Keratinocyte (primary cell): ENCODE results near the gene CORO1C. TPM values are rescaled to one million over a fixed set of nuclear protein-coding genes. Genes with fewer than 3 reads are reported as not detected.

ENCODE experiments used
- DNase-seq: peaks from one replicate; pipeline ENCODE4 v3.0.0-alpha.2; 2011; ENCODE audit warnings: low read depth, missing footprints, low spot score
- FAIRE-seq: peaks from 2 replicates; lab custom pipeline; 2011; peaks lifted over from hg19 to GRCh38; lab: Jason Lieb, UNC
- H2AFZ ChIP-seq: 2 replicates; pipeline ENCODE4 v1.6.0; 2012; ENCODE audit warnings: low read length, control low read depth, inconsistent platforms; ENCODE audit not compliant: control insufficient read depth
- H3K27ac ChIP-seq: 2 replicates; pipeline ENCODE4 v1.5.1; 2011; ENCODE audit warnings: low read length; ENCODE audit not compliant: control insufficient read depth, insufficient read depth
- H3K27me3 ChIP-seq: 3 replicates; pipeline ENCODE4 v1.6.0; 2011; ENCODE audit warnings: low read length; ENCODE audit not compliant: control insufficient read depth, insufficient read depth; ENCODE audit errors: extremely low read depth
- H3K36me3 ChIP-seq, 2 experiments: 2 replicates in 1 of 2; 3 replicates in 1 of 2; pipeline ENCODE4 v1.5.1; 2011; ENCODE audit warnings: low read length in 2 of 2, mild to moderate bottlenecking in 1 of 2; ENCODE audit not compliant: control insufficient read depth in 2 of 2, insufficient read depth in 2 of 2; ENCODE audit errors: extremely low read depth in 1 of 2
- H3K4me1 ChIP-seq: 3 replicates; pipeline ENCODE4 v1.5.1; 2011; ENCODE audit warnings: low read length; ENCODE audit not compliant: control insufficient read depth, insufficient read depth; ENCODE audit errors: extremely low read depth
- H3K4me2 ChIP-seq: 3 replicates; pipeline ENCODE4 v1.6.0; 2011; ENCODE audit warnings: low read depth, low read length; ENCODE audit not compliant: control insufficient read depth, insufficient read depth; ENCODE audit errors: extremely low read depth
- H3K4me3 ChIP-seq, 3 experiments: fragments of 200-600 bp in 1 of 3; sonication (generic) in 1 of 3; 2 replicates in 2 of 3; 3 replicates in 1 of 3; pipeline ENCODE4 v1.5.1; 2011 to 2016; ENCODE audit warnings: low read length in 3 of 3, mild to moderate bottlenecking in 3 of 3, control low read depth in 2 of 3, inconsistent platforms in 1 of 3, low read depth in 1 of 3, mixed read lengths in 1 of 3, mixed run types in 1 of 3, moderate library complexity in 1 of 3; ENCODE audit not compliant: control insufficient read depth in 2 of 3, insufficient read depth in 2 of 3; ENCODE audit errors: extremely low read depth in 1 of 3
- H3K79me2 ChIP-seq: 2 replicates; pipeline ENCODE4 v1.6.0; 2012; ENCODE audit warnings: low read length; ENCODE audit not compliant: control insufficient read depth, insufficient read depth
- H3K9ac ChIP-seq: 3 replicates; pipeline ENCODE4 v1.6.0; 2011; ENCODE audit warnings: low read length; ENCODE audit not compliant: control insufficient read depth, insufficient read depth; ENCODE audit errors: extremely low read depth
- H3K9me1 ChIP-seq: 3 replicates; pipeline ENCODE4 v1.6.0; 2011; ENCODE audit warnings: low read length; ENCODE audit not compliant: control insufficient read depth, insufficient read depth; ENCODE audit errors: extremely low read depth
- H3K9me3 ChIP-seq: 2 replicates; pipeline ENCODE4 v1.5.1; 2012; ENCODE audit warnings: low read depth, low read length; ENCODE audit not compliant: control insufficient read depth
- H4K20me1 ChIP-seq: 3 replicates; pipeline ENCODE4 v1.6.0; 2011; ENCODE audit warnings: low read length; ENCODE audit not compliant: control insufficient read depth, insufficient read depth; ENCODE audit errors: extremely low read depth
- CTCF ChIP-seq, 3 experiments: IDR thresholded peaks in 1 of 3; conservative IDR thresholded peaks in 1 of 3; optimal IDR thresholded peaks in 1 of 3; 2 replicates in 2 of 3; 3 replicates in 1 of 3; pipeline versions ENCODE3 to v1.5.1; 2011; ENCODE audit warnings: low read length in 3 of 3, mild to moderate bottlenecking in 3 of 3, moderate library complexity in 2 of 3, control low read depth in 1 of 3, inconsistent platforms in 1 of 3; ENCODE audit not compliant: insufficient read depth in 2 of 3; ENCODE audit errors: extremely low read depth in 1 of 3
- EZH2 ChIP-seq: IDR thresholded peaks from one replicate; pipeline ENCODE4 v1.6.1; 2012; ENCODE audit warnings: inconsistent platforms, mild to moderate bottlenecking, low read length, moderate library complexity
- dilution Hi-C: fragments of 300-500 bp; cut with MboI; formaldehyde crosslinking; loops from one replicate; pipeline ENCODE4 v1.7.0; 2020; ENCODE audit warnings: low sequenced_read_pairs; ENCODE audit not compliant: extremely low pct_ligation_motif_present
- polyA plus RNA-seq, 5 experiments: library from polyadenylated mRNA; depleted of rRNA in 3 of 5; stranded (reverse) in 3 of 5; stranded (forward) in 1 of 5; unstranded in 1 of 5; fragments of >200 nt; gene quantifications; 1 replicate in 1 of 5; 2 replicates in 3 of 5; 3 replicates in 1 of 5; pipeline versions ENCODE4 v1.2.1 to v1.2.3, GENCODE V29; 2011 to 2012; ENCODE audit warnings: missing spikeins in 2 of 5, low read depth in 1 of 5, low replicate concordance in 1 of 5

The CORO1C gene
- polyA plus RNA-seq, 1 donor (not counting 4 experiments of a cell fraction or from before 2014, with no cell fraction given) = 283 TPM

GRCh38 chr12:108720757-108721514 is 10.4 kb downstream of the CORO1C start:
- dilution Hi-C loops = no loop called here
- Histone ChIP-seq H4K20me1 (no peaks in the 10 kb centered on the region), H3K9me3 (no peaks in the 10 kb centered on the region), H3K4me1 (peaks cover 50% of the 10 kb centered on the region), H3K9ac (peak overlapping the region; percentile 48), H3K27ac (peak overlapping the region; percentile 78), H3K4me2 (peak overlapping the region; percentile 68), H3K27me3 (no peaks in the 10 kb centered on the region), H3K36me3 (peaks cover 4 to 19% of the 10 kb centered on the region in 2 experiments), H3K9me1 (no peaks in the 10 kb centered on the region), H2AFZ (no peak overlapping the region), H3K4me3 (peak overlapping the region in 2 of 3 experiments; percentile 17 to 18), H3K79me2 (peaks cover 94% of the 10 kb centered on the region)
- no peak for TF ChIP-seq EZH2
- TF ChIP-seq CTCF (optimal IDR thresholded peaks at IDR 0.05 in 1 of 3, IDR thresholded peaks at IDR 0.05 in 1 of 3, conservative IDR thresholded peaks at IDR 0.05 in 1 of 3; ENCODE audit: extremely low read depth in 1 of 3, insufficient read depth in 2 of 3, low read length in 3 of 3) = no peak
- DNase-seq (no peak), FAIRE-seq (peak; percentile 73)

- FAIRE-seq = no peak
- no peaks in the 10 kb centered on the region for H3K9me3 ChIP-seq
- H3K36me3 ChIP-seq = peaks cover 5 to 16% of the 10 kb centered on the region in 2 experiments
Observed at GRCh38 chr12:108717243-108717642, 14.1 kb downstream of the CORO1C start.

More at GRCh38 chr12:108717243-108717642, 14.1 kb downstream of the CORO1C start:
- Histone ChIP-seq H3K27ac (no peak overlapping the region), H3K9me1 (peaks cover 5% of the 10 kb centered on the region), H3K27me3 (no peaks in the 10 kb centered on the region), H3K9ac (no peak overlapping the region), H2AFZ (no peak overlapping the region), H3K4me2 (no peak overlapping the region), H4K20me1 (peaks cover 4% of the 10 kb centered on the region), H3K4me3 (no peak overlapping the region), H3K4me1 (peaks cover 29% of the 10 kb centered on the region), H3K79me2 (peaks cover 99% of the 10 kb centered on the region)
- DNase-seq = no peak
- dilution Hi-C loops = no loop called here
- no peak for TF ChIP-seq EZH2
- no peak for TF ChIP-seq CTCF (optimal IDR thresholded peaks at IDR 0.05 in 1 of 3, IDR thresholded peaks at IDR 0.05 in 1 of 3, conservative IDR thresholded peaks at IDR 0.05 in 1 of 3; ENCODE audit: extremely low read depth in 1 of 3, insufficient read depth in 2 of 3, low read length in 3 of 3)
